SK-N-SH (cell line): Measurements from ENCODE around the gene BTG1. TPM values are rescaled to one million over a fixed set of nuclear protein-coding genes. Genes with fewer than 3 reads are reported as not detected.

Experiments used
- CTCF ChIA-PET: fragments of 300-600, 350-600 bp; formaldehyde crosslinking; extraction: SDS; loops from one replicate; lab custom pipeline; 2021; lab: Yijun Ruan, JAX
- POLR2A ChIA-PET: fragments of 350-600 bp; sonication (Branson Sonifier 250); formaldehyde crosslinking; extraction: SDS; loops from one replicate; lab custom pipeline; 2020; ENCODE audit warnings: antibody characterized with exemption, inconsistent platforms; lab: Yijun Ruan, JAX
- DNase-seq: peaks from one replicate; pipeline ENCODE4 v3.0.0; 2012
- H2AFZ ChIP-seq: fragments of 200-600 bp; sonication (generic); 2 replicates; pipeline ENCODE4 v1.8.1; 2016; ENCODE audit warnings: antibody characterized with exemption, mild to moderate bottlenecking, low read depth
- H3F3A ChIP-seq: fragments of 200-600 bp; sonication (generic); replicated peaks from 2 replicates; pipeline ENCODE3; 2016; ENCODE audit warnings: antibody characterized with exemption, mild to moderate bottlenecking; ENCODE audit not compliant: insufficient read depth
- H3K27ac ChIP-seq, 2 experiments: fragments of 200-500 bp in 1 of 2; fragments of 200-600 bp in 1 of 2; sonication (Bioruptor generic) in 1 of 2; sonication (generic), shearing (Covaris generic) in 1 of 2; 2 replicates each; pipeline versions ENCODE4 v1.5.1 to v1.6.1; 2014 to 2016; ENCODE audit warnings: low read depth in 2 of 2, inconsistent platforms in 1 of 2, low read length in 1 of 2, mild to moderate bottlenecking in 1 of 2, mixed read lengths in 1 of 2
- H3K27me3 ChIP-seq: fragments of 200-600 bp; sonication (generic), shearing (Covaris generic); 2 replicates; pipeline ENCODE4 v1.6.1; 2016; ENCODE audit warnings: mixed run types; ENCODE audit not compliant: insufficient read depth
- H3K36me3 ChIP-seq, 2 experiments: fragments of 200-500 bp in 1 of 2; fragments of 200-600 bp in 1 of 2; sonication (Bioruptor generic) in 1 of 2; sonication (generic) in 1 of 2; replicated peaks in 1 of 2; 2 replicates each; pipeline versions ENCODE3 to v1.5.1; 2014 to 2016; ENCODE audit warnings: low read length in 1 of 2, mild to moderate bottlenecking in 1 of 2; ENCODE audit not compliant: insufficient read depth in 2 of 2, control insufficient read depth in 1 of 2
- H3K4me1 ChIP-seq, 2 experiments: fragments of 200-500 bp in 1 of 2; fragments of 200-600 bp in 1 of 2; sonication (Bioruptor generic) in 1 of 2; sonication (generic), shearing (Covaris generic) in 1 of 2; 2 replicates each; pipeline versions ENCODE4 v1.5.1 to v1.6.1; 2014 to 2016; ENCODE audit warnings: low read depth in 1 of 2, low read length in 1 of 2, mixed run types in 1 of 2; ENCODE audit not compliant: insufficient read depth in 2 of 2, control insufficient read depth in 1 of 2
- H3K4me2 ChIP-seq: fragments of 200-600 bp; sonication (generic), shearing (Covaris generic); 2 replicates; pipeline ENCODE4 v1.6.1; 2017; ENCODE audit warnings: mixed run types
- H3K4me3 ChIP-seq, 2 experiments: fragments of 200-500 bp in 1 of 2; fragments of 200-600 bp in 1 of 2; sonication (Bioruptor generic) in 1 of 2; sonication (generic), shearing (Covaris generic) in 1 of 2; 2 replicates each; pipeline versions ENCODE4 v1.5.1 to v1.8.1; 2014 to 2016; ENCODE audit warnings: low read depth in 2 of 2, inconsistent platforms in 1 of 2, low read length in 1 of 2, mild to moderate bottlenecking in 1 of 2, mixed read lengths in 1 of 2, moderate library complexity in 1 of 2
- H3K79me2 ChIP-seq: fragments of 200-600 bp; sonication (generic); 2 replicates; pipeline ENCODE4 v1.8.1; 2017; ENCODE audit warnings: mild to moderate bottlenecking; ENCODE audit not compliant: insufficient read depth
- H3K9ac ChIP-seq: fragments of 200-600 bp; sonication (generic); 2 replicates; pipeline ENCODE4 v1.6.1; 2017; ENCODE audit warnings: mixed run types
- H3K9me2 ChIP-seq: fragments of 200-600 bp; sonication (generic); 2 replicates; pipeline ENCODE4 v1.6.1; 2017; ENCODE audit warnings: mixed run types
- H3K9me3 ChIP-seq: fragments of 200-600 bp; sonication (generic); 2 replicates; pipeline ENCODE4 v1.6.1; 2017; ENCODE audit warnings: mixed run types, mild to moderate bottlenecking, moderate library complexity
- H4K20me1 ChIP-seq: fragments of 200-600 bp; sonication (generic); 2 replicates; pipeline ENCODE4 v1.6.1; 2017; ENCODE audit warnings: mild to moderate bottlenecking, mixed run types; ENCODE audit not compliant: insufficient read depth
- EP300 ChIP-seq, 2 experiments: IDR thresholded peaks; 2 replicates each; pipeline versions ENCODE4 v1.4.0 to v1.6.1; 2012; ENCODE audit warnings: borderline replicate concordance in 1 of 2, low read depth in 1 of 2, low read length in 1 of 2
- EZH2phosphoT487 ChIP-seq: fragments of 200-600 bp; sonication (generic); IDR thresholded peaks from 2 replicates; pipeline ENCODE4 v1.6.1; 2017; ENCODE audit warnings: low read depth, mixed run types, mild to moderate bottlenecking, antibody characterized with exemption, moderate library complexity, borderline replicate concordance
- FOSL2 ChIP-seq: IDR thresholded peaks from 2 replicates; pipeline ENCODE4 v1.4.0; 2012; ENCODE audit warnings: low read depth, mild to moderate bottlenecking, moderate library complexity, borderline replicate concordance
- FOXM1 ChIP-seq: IDR thresholded peaks from 2 replicates; pipeline ENCODE4 v1.4.0; 2012; ENCODE audit warnings: low read depth, mild to moderate bottlenecking
- GABPA ChIP-seq: IDR thresholded peaks from 2 replicates; pipeline ENCODE4 v1.4.0; 2012; ENCODE audit warnings: low read depth, mild to moderate bottlenecking
- GATA2 ChIP-seq: sonication (generic); formaldehyde crosslinking; IDR thresholded peaks from 2 replicates; pipeline ENCODE4 v1.5.0; 2020; ENCODE audit warnings: mild to moderate bottlenecking, missing genetic modification reagents
- NRF1 ChIP-seq: IDR thresholded peaks from 2 replicates; pipeline ENCODE4 v1.6.1; 2012; ENCODE audit warnings: low read depth, mild to moderate bottlenecking, low read length
- REST ChIP-seq: IDR thresholded peaks from 2 replicates; pipeline ENCODE4 v1.6.1; 2012; ENCODE audit warnings: mild to moderate bottlenecking, low read depth, low read length, moderate library complexity
- RFX5 ChIP-seq: IDR thresholded peaks from 2 replicates; pipeline ENCODE4 v1.6.1; 2012; ENCODE audit warnings: mild to moderate bottlenecking, improper control_type of control experiment, low read length
- SIN3A ChIP-seq: IDR thresholded peaks from 2 replicates; pipeline ENCODE4 v1.6.1; 2012; ENCODE audit warnings: low read depth, mild to moderate bottlenecking, low read length, moderate library complexity, borderline replicate concordance
- SMC3 ChIP-seq: IDR thresholded peaks from 2 replicates; pipeline ENCODE4 v1.6.1; 2012; ENCODE audit warnings: low read depth, low read length, improper control_type of control experiment
- WGBS: methylation state at CpG from one replicate; pipeline ENCODE4 v1.1.6; 2017; ENCODE audit warnings: low lambda C conversion rate; 5-methylcytosine and 5-hydroxymethylcytosine counted together
- polyA plus RNA-seq, 3 experiments: library from polyadenylated mRNA; depleted of rRNA; stranded (reverse); fragments of >200 nt; gene quantifications; 2 replicates each; pipeline ENCODE4 v1.2.3, GENCODE V29; 2012
- TF ChIP-seq, protein P1 (sequence below): IDR thresholded peaks from 2 replicates; pipeline ENCODE4; 2012

Gene BTG1
- polyA plus RNA-seq, 1 of the 3 experiments (the other 2 are of a cell fraction): 28.3 TPM

GRCh38 chr12:92156704-92157395 is 11.2 kb upstream of the BTG1 start:
- Histone ChIP-seq H3K36me3 (no peaks in the 10 kb centered on the region), H3F3A (no peaks in the 10 kb centered on the region), H2AFZ (no peak overlapping the region), H4K20me1 (no peaks in the 10 kb centered on the region), H3K27me3 (no peaks in the 10 kb centered on the region), H3K4me1 (no peaks in the 10 kb centered on the region), H3K9ac (no peak overlapping the region), H3K79me2 (no peaks in the 10 kb centered on the region), H3K9me3 (no peaks in the 10 kb centered on the region), H3K27ac (no peak overlapping the region), H3K4me3 (no peak overlapping the region), H3K9me2 (no peaks in the 10 kb centered on the region), H3K4me2 (no peak overlapping the region)
- POLR2A ChIA-PET: interaction anchor here (1.3 kb wide), 1 partner anchor 11 kb away, joined by 5 read pairs; the partner anchor contains the start of gene BTG1
- no peak for DNase-seq
- CTCF ChIA-PET: no interaction called here
- 87% methylated on average over 6 of the region's 6 CpGs for WGBS
- TF ChIP-seq GABPA: no peak
- no peak for TF ChIP-seq SIN3A
- no peak for TF ChIP-seq SMC3
- no peak for TF ChIP-seq RFX5
- TF ChIP-seq FOXM1: no peak
- no peak for TF ChIP-seq REST
- no peak for TF ChIP-seq EZH2phosphoT487
- TF ChIP-seq, protein P1, sequence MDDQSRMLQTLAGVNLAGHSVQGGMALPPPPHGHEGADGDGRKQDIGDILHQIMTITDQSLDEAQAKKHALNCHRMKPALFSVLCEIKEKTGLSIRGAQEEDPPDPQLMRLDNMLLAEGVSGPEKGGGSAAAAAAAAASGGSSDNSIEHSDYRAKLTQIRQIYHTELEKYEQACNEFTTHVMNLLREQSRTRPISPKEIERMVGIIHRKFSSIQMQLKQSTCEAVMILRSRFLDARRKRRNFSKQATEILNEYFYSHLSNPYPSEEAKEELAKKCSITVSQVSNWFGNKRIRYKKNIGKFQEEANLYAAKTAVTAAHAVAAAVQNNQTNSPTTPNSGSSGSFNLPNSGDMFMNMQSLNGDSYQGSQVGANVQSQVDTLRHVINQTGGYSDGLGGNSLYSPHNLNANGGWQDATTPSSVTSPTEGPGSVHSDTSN: no peak
- no peak for TF ChIP-seq EP300 (IDR thresholded peaks at IDR 0.05; ENCODE audit: borderline replicate concordance in 1 of 2, low read depth in 1 of 2, low read length in 1 of 2)
- no peak for TF ChIP-seq GATA2 (CRISPR knock-in tag)
- no peak for TF ChIP-seq NRF1

GRCh38 chr12:92156139-92156538 is 10.5 kb upstream of the BTG1 start:
- Histone ChIP-seq H3K79me2 (no peaks in the 10 kb centered on the region), H3K9me2 (no peaks in the 10 kb centered on the region), H3K36me3 (no peaks in the 10 kb centered on the region), H3K27me3 (no peaks in the 10 kb centered on the region), H3K27ac (no peak overlapping the region), H3K4me3 (no peak overlapping the region), H3K4me2 (no peak overlapping the region), H3K4me1 (no peaks in the 10 kb centered on the region), H4K20me1 (no peaks in the 10 kb centered on the region), H3K9me3 (no peaks in the 10 kb centered on the region), H2AFZ (no peak overlapping the region), H3K9ac (no peak overlapping the region), H3F3A (no peaks in the 10 kb centered on the region)
- 76% methylated on average over 2 of the region's 2 CpGs for WGBS
- ChIA-PET CTCF (no interaction called here), POLR2A (interaction anchor here (1.3 kb wide), 1 partner anchor 10 kb away, joined by 5 read pairs; the partner anchor contains the start of gene BTG1)
- TF ChIP-seq GABPA (no peak), FOSL2 (no peak)
- DNase-seq: no peak
